Neuronal stem cell (in vitro differentiated cells): ENCODE measurements around the gene KRTAP2-2.
"Not testable (repeated sequence)": the region's sequence is repeated elsewhere in the genome, so short reads cannot be mapped to it uniquely, and the experiment has no call there.

Source experiments
- DNase-seq: peaks from one replicate; pipeline ENCODE4 v3.0.0-alpha.2; 2013; ENCODE audit warnings: low spot score
- H2AFZ ChIP-seq: one replicate; pipeline ENCODE4 v1.6.1; 2013; ENCODE audit warnings: mild to moderate bottlenecking, low read length, inconsistent platforms
- H2AK5ac ChIP-seq: 2 replicates; pipeline ENCODE4 v1.6.1; 2013; ENCODE audit warnings: low read depth, mild to moderate bottlenecking, inconsistent platforms, low read length, moderate library complexity, mixed read lengths
- H2BK120ac ChIP-seq: 2 replicates; pipeline ENCODE4 v1.6.1; 2013; ENCODE audit warnings: low read depth, mild to moderate bottlenecking, inconsistent platforms, low read length, moderate library complexity, mixed read lengths
- H2BK12ac ChIP-seq: one replicate; pipeline ENCODE4 v1.6.1; 2013; ENCODE audit warnings: low read length, inconsistent platforms
- H2BK15ac ChIP-seq: 2 replicates; pipeline ENCODE4 v1.6.1; 2013; ENCODE audit warnings: mild to moderate bottlenecking, low read length, inconsistent platforms, mixed read lengths
- H2BK5ac ChIP-seq: one replicate; pipeline ENCODE4 v1.6.1; 2013; ENCODE audit warnings: inconsistent platforms, mild to moderate bottlenecking, low read length, moderate library complexity
- H3K14ac ChIP-seq: one replicate; pipeline ENCODE4 v1.6.1; 2013; ENCODE audit warnings: low read length, inconsistent platforms
- H3K18ac ChIP-seq: 2 replicates; pipeline ENCODE4 v1.6.1; 2013; ENCODE audit warnings: low read length, inconsistent platforms
- H3K23ac ChIP-seq: 2 replicates; pipeline ENCODE4 v1.6.1; 2013; ENCODE audit warnings: low read depth, mild to moderate bottlenecking, mixed read lengths, low read length, inconsistent platforms; ENCODE audit not compliant: poor library complexity
- H3K27ac ChIP-seq: replicated peaks from 3 replicates; pipeline ENCODE4 v1.5.1; 2013; ENCODE audit warnings: low read length, inconsistent platforms
- H3K27me3 ChIP-seq, 3 experiments: 2 replicates each; pipeline ENCODE4 v1.6.1; 2013; ENCODE audit warnings: low read length in 3 of 3, mild to moderate bottlenecking in 2 of 3, inconsistent platforms in 1 of 3, low read depth in 1 of 3, mixed read lengths in 1 of 3, moderate library complexity in 1 of 3; ENCODE audit not compliant: control insufficient read depth in 3 of 3, insufficient read depth in 3 of 3
- H3K36me3 ChIP-seq, 2 donors: replicated peaks in 1 of 2; 2 replicates each; pipeline ENCODE4 v1.6.1; 2013; ENCODE audit warnings: low read length in 2 of 2; ENCODE audit not compliant: control insufficient read depth in 2 of 2, insufficient read depth in 2 of 2
- H3K4ac ChIP-seq: 2 replicates; pipeline ENCODE4 v1.6.1; 2013; ENCODE audit warnings: inconsistent platforms, mild to moderate bottlenecking, low read length, moderate library complexity
- H3K4me1 ChIP-seq, 2 donors: 1 replicate in 1 of 2; 2 replicates in 1 of 2; pipeline ENCODE4 v1.6.1; 2013; ENCODE audit warnings: low read length in 2 of 2, low read depth in 1 of 2; ENCODE audit not compliant: control insufficient read depth in 2 of 2, insufficient read depth in 1 of 2
- H3K4me2 ChIP-seq: one replicate; pipeline ENCODE4 v1.6.1; 2013; ENCODE audit warnings: mild to moderate bottlenecking, low read length, inconsistent platforms; ENCODE audit not compliant: insufficient read depth, poor library complexity, severe bottlenecking
- H3K4me3 ChIP-seq, 2 donors: 2 replicates each; pipeline ENCODE4 v1.5.1; 2013; ENCODE audit warnings: low read length in 2 of 2, mild to moderate bottlenecking in 2 of 2, inconsistent platforms in 1 of 2, moderate library complexity in 1 of 2
- H3K79me1 ChIP-seq: one replicate; pipeline ENCODE4 v1.6.1; 2013; ENCODE audit warnings: low read depth, mild to moderate bottlenecking, inconsistent platforms, low read length, moderate library complexity
- H3K9ac ChIP-seq: one replicate; pipeline ENCODE4 v1.6.1; 2013; ENCODE audit warnings: mild to moderate bottlenecking, low read depth, low read length, inconsistent platforms; ENCODE audit not compliant: poor library complexity
- H3K9me3 ChIP-seq, 2 donors: replicated peaks in 1 of 2; 2 replicates each; pipeline versions ENCODE3 to v1.6.1; 2013; ENCODE audit warnings: low read length in 2 of 2, mild to moderate bottlenecking in 2 of 2, inconsistent platforms in 1 of 2, low read depth in 1 of 2, mixed read lengths in 1 of 2, moderate library complexity in 1 of 2; ENCODE audit not compliant: control insufficient read depth in 2 of 2, insufficient read depth in 1 of 2
- H4K8ac ChIP-seq: one replicate; pipeline ENCODE4 v1.6.1; 2013; ENCODE audit warnings: low read depth, mild to moderate bottlenecking, inconsistent platforms, low read length, moderate library complexity
- H4K91ac ChIP-seq: one replicate; pipeline ENCODE4 v1.6.1; 2013; ENCODE audit warnings: low read length, low read depth, mild to moderate bottlenecking, inconsistent platforms; ENCODE audit not compliant: poor library complexity
- WGBS, 2 donors: extraction: QIAGEN DNeasy Blood & Tissue Kit; methylation state at CpG; one replicate each; pipeline ENCODE4 v1.1.7; 2013; ENCODE audit warnings: missing lambda C conversion rate in 2 of 2, mixed read lengths in 1 of 2; ENCODE audit not compliant: insufficient read length in 2 of 2, insufficient replicate concordance in 1 of 2; ENCODE audit errors: extremely low coverage in 2 of 2; 5-methylcytosine and 5-hydroxymethylcytosine counted together

KRTAP2-2 gene

GRCh38 chr17:41088760-41089352 lies 33.8 kb upstream of the KRTAP2-2 start:
- H3K4me1 ChIP-seq, H3K14ac ChIP-seq, H3K27me3 ChIP-seq, H3K27ac ChIP-seq, H3K9ac ChIP-seq, H3K36me3 ChIP-seq, H3K79me1 ChIP-seq, H2BK12ac ChIP-seq, H2AK5ac ChIP-seq, H2BK120ac ChIP-seq, H3K9me3 ChIP-seq, H4K91ac ChIP-seq, H3K4me2 ChIP-seq, DNase-seq, H3K4me3 ChIP-seq, H3K4ac ChIP-seq, H3K18ac ChIP-seq, H2BK5ac ChIP-seq, H3K23ac ChIP-seq, H2BK15ac ChIP-seq, H2AFZ ChIP-seq, H4K8ac ChIP-seq: not testable (repeated sequence)
- no CpG with 5 or more reads among the region's 4 CpGs for WGBS, 2 donors

DNA sequence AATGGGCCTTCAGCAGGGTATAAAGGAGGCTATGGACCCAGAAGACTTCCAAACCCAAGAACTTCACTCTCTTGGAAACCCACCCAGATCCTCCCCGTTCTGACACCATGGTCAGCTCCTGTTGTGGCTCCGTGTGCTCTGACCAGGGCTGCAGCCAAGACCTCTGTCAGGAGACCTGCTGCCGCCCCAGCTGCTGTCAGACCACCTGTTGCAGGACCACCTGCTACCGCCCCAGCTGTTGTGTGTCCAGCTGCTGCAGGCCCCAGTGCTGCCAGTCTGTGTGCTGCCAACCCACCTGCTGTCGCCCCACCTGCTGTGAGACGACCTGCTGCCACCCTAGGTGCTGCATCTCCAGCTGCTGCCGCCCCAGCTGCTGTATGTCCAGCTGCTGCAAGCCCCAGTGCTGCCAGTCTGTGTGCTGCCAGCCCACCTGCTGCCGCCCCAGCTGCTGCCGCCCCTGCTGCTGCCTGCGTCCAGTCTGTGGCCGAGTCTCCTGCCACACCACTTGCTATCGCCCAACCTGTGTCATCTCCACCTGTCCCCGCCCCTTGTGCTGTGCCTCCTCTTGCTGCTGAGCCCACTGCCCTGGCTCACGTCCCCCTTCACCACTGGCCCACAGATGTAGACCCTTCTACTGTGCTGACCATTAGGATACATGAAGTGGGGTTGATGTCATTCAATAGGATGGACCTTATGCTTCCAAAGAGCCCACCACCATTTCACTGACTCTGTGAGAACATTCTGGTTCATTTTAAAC lies 29.2 kb upstream of the KRTAP2-2 start, which contains the start of gene KRTAP4-7:
TSS of gene KRTAP4-7 (plus strand) at position 51 of the 757 bp plus-strand sequence. CDS start at position 108, 57 bp downstream.
- H3K23ac ChIP-seq, H4K91ac ChIP-seq, H3K4ac ChIP-seq, H2BK120ac ChIP-seq, H2BK15ac ChIP-seq, H3K18ac ChIP-seq, DNase-seq, H2AK5ac ChIP-seq, H3K4me3 ChIP-seq, H4K8ac ChIP-seq, H3K4me2 ChIP-seq, H3K9ac ChIP-seq, H3K79me1 ChIP-seq, H3K4me1 ChIP-seq, H3K27me3 ChIP-seq, H3K36me3 ChIP-seq, H3K9me3 ChIP-seq, H2BK5ac ChIP-seq, H2BK12ac ChIP-seq, H3K27ac ChIP-seq, H2AFZ ChIP-seq, H3K14ac ChIP-seq: not testable (repeated sequence)
- no CpG with 5 or more reads among the region's 14 CpGs for whole genome bisulfite sequencing, 2 donors

DNA sequence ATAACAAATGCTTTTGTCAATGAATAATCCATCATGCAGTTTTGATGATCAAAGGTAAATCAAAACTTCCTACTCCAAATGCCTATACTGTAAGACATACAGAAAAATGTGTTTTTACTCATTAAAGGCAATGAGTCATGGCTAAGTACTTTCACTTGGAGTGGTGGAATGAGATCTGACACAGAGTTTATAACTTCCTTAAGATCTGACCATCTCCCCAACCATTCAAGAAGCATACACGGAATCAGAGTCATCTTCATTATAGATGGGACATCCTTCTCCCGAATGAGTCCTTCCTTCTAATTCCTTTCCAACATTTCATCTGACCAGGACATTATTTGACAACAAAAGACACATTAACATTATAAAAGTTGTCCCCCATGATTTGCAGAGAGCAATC lies 28.4 kb upstream of the KRTAP2-2 start:
- not testable (repeated sequence) for H2AFZ ChIP-seq, H3K4me1 ChIP-seq, H2BK120ac ChIP-seq, H3K4me2 ChIP-seq, H3K36me3 ChIP-seq, H3K18ac ChIP-seq, H3K27me3 ChIP-seq, H3K4me3 ChIP-seq, H3K9me3 ChIP-seq, H3K27ac ChIP-seq, H4K8ac ChIP-seq, H2BK15ac ChIP-seq, H3K9ac ChIP-seq, H2BK12ac ChIP-seq, H3K4ac ChIP-seq, DNase-seq, H2AK5ac ChIP-seq, H3K23ac ChIP-seq, H3K79me1 ChIP-seq, H2BK5ac ChIP-seq, H4K91ac ChIP-seq, H3K14ac ChIP-seq
- whole genome bisulfite sequencing, 2 donors = no CpG with 5 or more reads among the region's 2 CpGs

DNA sequence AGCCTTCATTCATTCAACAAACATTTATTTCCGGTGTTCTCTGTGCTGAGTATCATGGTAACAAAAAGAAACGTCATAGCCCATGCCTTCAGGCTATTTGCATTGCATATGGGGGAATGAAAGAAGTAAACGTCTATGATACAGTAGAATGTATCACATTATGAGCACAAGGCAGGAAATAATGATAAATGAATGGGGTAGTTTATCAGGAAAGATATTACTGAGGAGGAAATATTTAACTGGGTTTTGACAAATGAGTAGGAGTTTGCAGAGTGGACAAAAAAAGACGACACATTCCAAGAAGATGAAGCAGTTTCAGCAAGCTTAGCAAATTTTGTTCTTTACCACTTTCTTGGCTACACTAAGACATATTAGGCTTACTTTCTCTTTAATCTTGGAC lies 27.6 kb upstream of the KRTAP2-2 start:
- Histone ChIP-seq H2BK15ac (no peak overlapping the region), H3K4ac (no peak overlapping the region), H3K23ac (no peak overlapping the region), H3K4me1 (no peaks in the 10 kb centered on the region), H4K8ac (no peak overlapping the region), H3K4me2 (no peak overlapping the region), H2BK12ac (no peak overlapping the region), H3K14ac (no peak overlapping the region), H3K9me3 (no peaks in the 10 kb centered on the region), H2BK120ac (no peak overlapping the region), H3K27me3 (no peaks in the 10 kb centered on the region), H4K91ac (no peak overlapping the region), H3K18ac (no peak overlapping the region), H2AK5ac (no peak overlapping the region), H3K79me1 (no peaks in the 10 kb centered on the region), H3K9ac (no peak overlapping the region), H2BK5ac (no peak overlapping the region), H3K36me3 (no peaks in the 10 kb centered on the region), H3K4me3 (no peak overlapping the region), H2AFZ (no peak overlapping the region), H3K27ac (no peak overlapping the region)
- WGBS, 2 donors = no CpG with 5 or more reads among the region's 4 CpGs
- DNase-seq = no peak
